ENCODE data around the gene COL3A1.

The COL3A1 gene

GRCh38 chr2:189046320-189046719, 72.1 kb downstream of the COL3A1 start:
- Histone ChIP-seq H3K9ac (ENCODE audit: low read depth in 1 of 2, low read length in 2 of 2) (no peak overlapping the region), H3K27ac (ENCODE audit: low read depth in 2 of 2, low read length in 2 of 2) (no peak overlapping the region), H3K4me1 (ENCODE audit: control insufficient read depth in 2 of 2, insufficient read depth in 2 of 2, low read length in 2 of 2) (no peaks in the 10 kb centered on the region), H3K4me3 (ENCODE audit: low read length in 2 of 2) (no peak overlapping the region), H3K27me3 (ENCODE audit: control insufficient read depth in 2 of 2, insufficient read depth in 2 of 2, low read length in 2 of 2) (no peaks in the 10 kb centered on the region), H3K9me3 (ENCODE audit: control insufficient read depth in 2 of 2, low read length in 2 of 2) (no peaks in the 10 kb centered on the region), H3K36me3 (ENCODE audit: control insufficient read depth in 2 of 2, insufficient read depth in 2 of 2, low read length in 2 of 2) (peaks cover 0 to 3% of the 10 kb centered on the region in 2 donors)

DNA sequence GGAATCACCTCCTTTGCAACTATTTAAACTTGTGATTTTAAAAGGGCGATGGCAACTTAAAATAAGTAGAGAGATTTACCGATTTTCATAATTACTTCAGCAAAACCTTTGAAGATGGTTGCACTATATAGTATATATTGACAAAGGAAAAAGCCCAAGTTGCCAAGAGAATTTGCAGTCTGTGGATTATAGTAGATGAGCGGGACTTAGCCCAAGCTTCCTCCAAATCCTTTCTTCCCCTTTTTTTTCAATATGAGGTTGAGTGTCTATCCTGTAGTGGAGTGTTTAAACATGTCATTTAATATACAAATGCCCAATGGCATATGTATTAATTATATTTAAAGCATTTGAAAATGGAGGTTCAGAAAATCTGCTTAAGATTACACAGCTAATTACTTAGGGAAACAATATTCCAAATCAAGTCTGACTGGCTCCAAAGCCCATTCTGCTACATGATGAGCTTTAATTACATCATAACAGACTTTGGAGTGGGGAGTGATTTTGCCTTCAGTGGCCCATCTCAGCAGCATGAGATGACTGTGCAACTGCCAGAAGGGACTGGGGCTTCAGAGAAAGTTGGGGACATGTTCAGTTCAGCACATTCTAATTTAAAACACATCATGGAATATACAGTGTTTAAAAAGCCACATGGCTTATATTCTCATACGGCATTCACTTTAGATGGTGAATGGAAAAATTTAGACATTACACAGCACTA, 73.2 kb downstream of the COL3A1 start:
- H3K36me3 ChIP-seq (ENCODE audit: control insufficient read depth in 2 of 2, insufficient read depth in 2 of 2, low read length in 2 of 2) = peaks cover 0 to 3% of the 10 kb centered on the region in 2 donors
- H3K4me3 ChIP-seq (ENCODE audit: low read length in 2 of 2) = no peak overlapping the region
- no peak overlapping the region for H3K27ac ChIP-seq (ENCODE audit: low read depth in 2 of 2, low read length in 2 of 2)
- H3K4me1 ChIP-seq (ENCODE audit: control insufficient read depth in 2 of 2, insufficient read depth in 2 of 2, low read length in 2 of 2) = no peaks in the 10 kb centered on the region
- no peaks in the 10 kb centered on the region for H3K27me3 ChIP-seq (ENCODE audit: control insufficient read depth in 2 of 2, insufficient read depth in 2 of 2, low read length in 2 of 2)
- H3K9me3 ChIP-seq (ENCODE audit: control insufficient read depth in 2 of 2, low read length in 2 of 2) = no peaks in the 10 kb centered on the region
- H3K9ac ChIP-seq (ENCODE audit: low read depth in 1 of 2, low read length in 2 of 2) = no peak overlapping the region

GRCh38 chr2:189048189-189048588, 74.0 kb downstream of the COL3A1 start:
- Histone ChIP-seq H3K4me1 (ENCODE audit: control insufficient read depth in 2 of 2, insufficient read depth in 2 of 2, low read length in 2 of 2) (no peaks in the 10 kb centered on the region), H3K27me3 (ENCODE audit: control insufficient read depth in 2 of 2, insufficient read depth in 2 of 2, low read length in 2 of 2) (no peaks in the 10 kb centered on the region), H3K4me3 (ENCODE audit: low read length in 2 of 2) (no peak overlapping the region), H3K36me3 (ENCODE audit: control insufficient read depth in 2 of 2, insufficient read depth in 2 of 2, low read length in 2 of 2) (no peaks in the 10 kb centered on the region), H3K9me3 (ENCODE audit: control insufficient read depth in 2 of 2, low read length in 2 of 2) (no peaks in the 10 kb centered on the region), H3K27ac (ENCODE audit: low read depth in 2 of 2, low read length in 2 of 2) (no peak overlapping the region), H3K9ac (ENCODE audit: low read depth in 1 of 2, low read length in 2 of 2) (no peak overlapping the region)

DNA sequence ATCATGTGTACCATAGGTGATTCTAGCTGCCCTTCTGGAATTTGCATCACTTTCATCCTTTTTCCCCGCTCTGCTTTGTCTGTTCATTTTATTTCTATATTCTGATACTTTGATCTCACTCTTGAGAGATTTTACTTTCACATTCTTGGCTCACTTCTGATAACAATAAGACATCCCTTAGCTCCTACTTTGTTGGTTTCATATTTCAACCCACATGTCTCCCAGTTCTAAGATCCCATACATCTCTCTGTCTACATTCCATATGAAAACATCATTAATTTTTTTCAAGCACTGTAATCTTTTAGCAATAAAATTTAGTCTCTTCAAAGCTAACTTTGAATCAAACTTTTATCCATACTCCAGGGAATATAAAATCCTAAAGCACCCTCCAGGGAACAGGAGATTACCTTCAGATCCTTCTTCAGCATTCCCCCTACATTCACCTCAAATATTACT, 75.6 kb downstream of the COL3A1 start:
- Histone ChIP-seq H3K36me3 (ENCODE audit: control insufficient read depth in 2 of 2, insufficient read depth in 2 of 2, low read length in 2 of 2) (no peaks in the 10 kb centered on the region), H3K9ac (ENCODE audit: low read depth in 1 of 2, low read length in 2 of 2) (no peak overlapping the region), H3K9me3 (ENCODE audit: control insufficient read depth in 2 of 2, low read length in 2 of 2) (no peaks in the 10 kb centered on the region), H3K4me3 (ENCODE audit: low read length in 2 of 2) (no peak overlapping the region), H3K27ac (ENCODE audit: low read depth in 2 of 2, low read length in 2 of 2) (no peak overlapping the region), H3K4me1 (ENCODE audit: control insufficient read depth in 2 of 2, insufficient read depth in 2 of 2, low read length in 2 of 2) (no peaks in the 10 kb centered on the region), H3K27me3 (ENCODE audit: control insufficient read depth in 2 of 2, insufficient read depth in 2 of 2, low read length in 2 of 2) (no peaks in the 10 kb centered on the region)

DNA sequence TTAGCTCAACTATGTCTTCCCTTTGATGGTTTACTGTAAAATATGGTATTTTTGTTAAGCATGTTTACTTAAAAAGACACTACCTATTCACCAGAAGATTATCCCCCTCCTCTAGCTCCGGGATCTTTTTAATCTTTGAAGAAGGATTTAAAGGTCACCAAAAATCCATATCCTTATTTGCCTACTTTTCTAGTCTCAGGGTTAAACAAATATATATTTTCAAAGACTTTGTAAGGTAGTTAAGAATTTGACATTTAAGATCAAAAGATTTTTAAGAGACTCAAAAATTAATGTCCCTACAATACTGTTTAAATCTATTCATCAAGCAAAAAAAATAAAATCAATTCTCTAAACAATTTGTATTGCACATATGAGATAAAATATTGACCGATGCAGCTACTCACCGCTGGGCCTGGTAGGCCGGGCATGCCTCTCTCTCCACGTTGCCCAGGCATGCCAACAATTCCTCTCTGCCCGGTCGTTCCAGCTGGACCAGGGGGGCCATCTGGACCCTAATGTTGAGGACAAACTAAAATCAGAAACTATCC, 76.1 kb downstream of the COL3A1 start:
- Histone ChIP-seq H3K9me3 (ENCODE audit: control insufficient read depth in 2 of 2, low read length in 2 of 2) (no peaks in the 10 kb centered on the region), H3K4me1 (ENCODE audit: control insufficient read depth in 2 of 2, insufficient read depth in 2 of 2, low read length in 2 of 2) (no peaks in the 10 kb centered on the region), H3K36me3 (ENCODE audit: control insufficient read depth in 2 of 2, insufficient read depth in 2 of 2, low read length in 2 of 2) (no peaks in the 10 kb centered on the region), H3K4me3 (ENCODE audit: low read length in 2 of 2) (no peak overlapping the region), H3K9ac (ENCODE audit: low read depth in 1 of 2, low read length in 2 of 2) (no peak overlapping the region), H3K27me3 (ENCODE audit: control insufficient read depth in 2 of 2, insufficient read depth in 2 of 2, low read length in 2 of 2) (no peaks in the 10 kb centered on the region), H3K27ac (ENCODE audit: low read depth in 2 of 2, low read length in 2 of 2) (no peak overlapping the region)

- no peaks in the 10 kb centered on the region for H3K36me3 ChIP-seq (ENCODE audit: control insufficient read depth in 2 of 2, insufficient read depth in 2 of 2, low read length in 2 of 2)
- H3K9ac ChIP-seq (ENCODE audit: low read depth in 1 of 2, low read length in 2 of 2) = no peak overlapping the region
Measured at GRCh38 chr2:189056200-189057106, 82.3 kb downstream of the COL3A1 start.

GRCh38 chr2:189057316-189057715, 83.1 kb downstream of the COL3A1 start:
- Histone ChIP-seq H3K36me3 (ENCODE audit: control insufficient read depth in 2 of 2, insufficient read depth in 2 of 2, low read length in 2 of 2) (no peaks in the 10 kb centered on the region), H3K4me1 (ENCODE audit: control insufficient read depth in 2 of 2, insufficient read depth in 2 of 2, low read length in 2 of 2) (no peaks in the 10 kb centered on the region), H3K9ac (ENCODE audit: low read depth in 1 of 2, low read length in 2 of 2) (no peak overlapping the region), H3K4me3 (ENCODE audit: low read length in 2 of 2) (no peak overlapping the region), H3K27ac (ENCODE audit: low read depth in 2 of 2, low read length in 2 of 2) (no peak overlapping the region), H3K27me3 (ENCODE audit: control insufficient read depth in 2 of 2, insufficient read depth in 2 of 2, low read length in 2 of 2) (no peaks in the 10 kb centered on the region), H3K9me3 (ENCODE audit: control insufficient read depth in 2 of 2, low read length in 2 of 2) (no peaks in the 10 kb centered on the region)

More at GRCh38 chr2:189056200-189057106, 82.3 kb downstream of the COL3A1 start:
- H3K9me3 ChIP-seq (ENCODE audit: control insufficient read depth in 2 of 2, low read length in 2 of 2) = no peaks in the 10 kb centered on the region
- H3K4me3 ChIP-seq (ENCODE audit: low read length in 2 of 2) = no peak overlapping the region
- no peak overlapping the region for H3K27ac ChIP-seq (ENCODE audit: low read depth in 2 of 2, low read length in 2 of 2)
- H3K4me1 ChIP-seq (ENCODE audit: control insufficient read depth in 2 of 2, insufficient read depth in 2 of 2, low read length in 2 of 2) = no peaks in the 10 kb centered on the region
- no peaks in the 10 kb centered on the region for H3K27me3 ChIP-seq (ENCODE audit: control insufficient read depth in 2 of 2, insufficient read depth in 2 of 2, low read length in 2 of 2)

DNA sequence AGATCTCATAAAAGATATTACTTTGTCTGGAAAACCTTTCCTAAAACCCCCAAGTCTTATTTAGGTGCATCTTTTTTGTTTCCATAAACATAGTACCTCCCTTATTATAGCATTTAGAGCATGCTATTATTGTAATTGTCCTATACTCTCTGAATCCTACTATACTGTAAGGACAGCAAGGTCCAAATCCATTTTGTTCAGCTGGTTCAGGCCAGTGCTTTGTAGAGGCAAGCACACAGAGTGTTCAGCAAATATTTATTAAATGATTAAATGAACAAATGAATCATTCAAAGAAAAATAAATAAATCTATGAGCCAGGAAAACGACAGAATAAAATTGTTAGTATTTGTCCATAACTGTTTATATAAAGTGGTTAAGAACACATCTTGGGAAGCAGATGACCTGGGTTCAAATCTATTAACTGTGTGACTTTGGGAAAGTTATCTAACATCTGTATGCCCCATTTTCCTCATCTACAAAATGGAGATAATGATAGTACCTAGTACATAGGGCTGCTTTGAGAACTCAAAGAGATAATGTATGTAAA, 86.0 kb downstream of the COL3A1 start:
- no peaks in the 10 kb centered on the region for H3K4me1 ChIP-seq (ENCODE audit: control insufficient read depth in 2 of 2, insufficient read depth in 2 of 2, low read length in 2 of 2)
- no peaks in the 10 kb centered on the region for H3K27me3 ChIP-seq (ENCODE audit: control insufficient read depth in 2 of 2, insufficient read depth in 2 of 2, low read length in 2 of 2)
- no peak overlapping the region for H3K4me3 ChIP-seq (ENCODE audit: low read length in 2 of 2)
- H3K27ac ChIP-seq (ENCODE audit: low read depth in 2 of 2, low read length in 2 of 2) = no peak overlapping the region
- no peaks in the 10 kb centered on the region for H3K9me3 ChIP-seq (ENCODE audit: control insufficient read depth in 2 of 2, low read length in 2 of 2)
- H3K36me3 ChIP-seq (ENCODE audit: control insufficient read depth in 2 of 2, insufficient read depth in 2 of 2, low read length in 2 of 2) = no peaks in the 10 kb centered on the region
- no peak overlapping the region for H3K9ac ChIP-seq (ENCODE audit: low read depth in 1 of 2, low read length in 2 of 2)

Measured in mucosa of rectum (tissue), 2 donors.